Activated B cell treated with CpG ODN at 0.5 μM for 24 hours (primary cell): ENCODE data around the gene AVPR2. TPM values are rescaled to one million over a fixed set of nuclear protein-coding genes. Genes with fewer than 3 reads are reported as not detected.

ENCODE experiments used
- ATAC-seq: fragments of 200-7000 bp; cut with Tn5 transposase; one replicate; pipeline ENCODE4 v1.10.0; 2021; ENCODE audit warnings: low read depth, mild to moderate bottlenecking, moderate library complexity
- CTCF ChIA-PET: fragments of 350-600 bp; sonication (Branson Sonifier 250); formaldehyde crosslinking; loops from one replicate; lab custom pipeline; 2021; ENCODE audit warnings: antibody characterized with exemption; lab: Charles Lee
- POLR2A ChIA-PET: fragments of 350-600 bp; sonication (Branson Sonifier 250); formaldehyde crosslinking; loops from one replicate; lab custom pipeline; 2021; ENCODE audit warnings: antibody characterized with exemption; lab: Charles Lee
- DNase-seq: peaks from one replicate; pipeline ENCODE4 v3.0.0; 2022
- H3K27ac Mint-ChIP-seq: one replicate; pipeline ENCODE4 v1.8.0; 2020; ENCODE audit warnings: mixed read lengths
- H3K27me3 Mint-ChIP-seq: one replicate; pipeline ENCODE4 v1.8.0; 2021; ENCODE audit warnings: mixed read lengths
- H3K36me3 Mint-ChIP-seq: one replicate; pipeline ENCODE4 v1.8.0; 2021; ENCODE audit warnings: low read depth, mixed read lengths
- H3K4me1 Mint-ChIP-seq: one replicate; pipeline ENCODE4 v1.8.0; 2021; ENCODE audit warnings: mixed read lengths
- H3K4me3 Mint-ChIP-seq: one replicate; pipeline ENCODE4 v1.8.0; 2020; ENCODE audit warnings: mild to moderate bottlenecking, mixed read lengths
- H3K9me3 Mint-ChIP-seq: one replicate; pipeline ENCODE4 v1.8.0; 2020; ENCODE audit warnings: mixed read lengths
- intact Hi-C: fragments of 100-400 bp; cut with micrococcal nuclease; formaldehyde crosslinking; loops from one replicate; pipeline ENCODE4 v1.15.1; 2024
- total RNA-seq: library from RNA; stranded (reverse); gene quantifications from 2 replicates; pipeline ENCODE4 v1.2.3, GENCODE V29; 2022
- TF ChIP-seq, protein P1 (sequence below): fragments of 200-600 bp; IDR thresholded peaks from one replicate; pipeline ENCODE4 v1.8.0; 2022; ENCODE audit warnings: antibody characterized with exemption, mild to moderate bottlenecking

AVPR2 gene
- total RNA-seq, 1 donor from 2014 or later, result not detected

GRCh38 chrX:153953342-153953830, 48.9 kb downstream of the AVPR2 start:
- no peak overlapping the region for H3K4me3 Mint-ChIP-seq
- intact Hi-C loops, result loop anchor here (1.0 to 2.0 kb wide), 3 partner anchors 13 to 189 kb away; partner anchors contain the start of gene PLXNB3
- H3K4me1 Mint-ChIP-seq, result peaks cover 2% of the 10 kb centered on the region
- ChIA-PET CTCF (interaction anchor here (1.2 to 9.8 kb wide), 2 partner anchors 14 to 30 kb away, joined by 3 to 146 read pairs; partner anchors contain the start of gene ARHGAP4), POLR2A (interaction anchor here (0.8 to 1.2 kb wide), 2 partner anchors 27 to 28 kb away, joined by 3 to 4 read pairs; no protein-coding TSS in a partner anchor)
- no peaks in the 10 kb centered on the region for H3K27me3 Mint-ChIP-seq
- H3K36me3 Mint-ChIP-seq, result peaks cover 69% of the 10 kb centered on the region
- DNase-seq (peak; percentile 68), ATAC-seq (peak; percentile 88)
- no peaks in the 10 kb centered on the region for H3K9me3 Mint-ChIP-seq
- H3K27ac Mint-ChIP-seq, result peak overlapping the region; percentile 46
- TF ChIP-seq, protein P1, sequence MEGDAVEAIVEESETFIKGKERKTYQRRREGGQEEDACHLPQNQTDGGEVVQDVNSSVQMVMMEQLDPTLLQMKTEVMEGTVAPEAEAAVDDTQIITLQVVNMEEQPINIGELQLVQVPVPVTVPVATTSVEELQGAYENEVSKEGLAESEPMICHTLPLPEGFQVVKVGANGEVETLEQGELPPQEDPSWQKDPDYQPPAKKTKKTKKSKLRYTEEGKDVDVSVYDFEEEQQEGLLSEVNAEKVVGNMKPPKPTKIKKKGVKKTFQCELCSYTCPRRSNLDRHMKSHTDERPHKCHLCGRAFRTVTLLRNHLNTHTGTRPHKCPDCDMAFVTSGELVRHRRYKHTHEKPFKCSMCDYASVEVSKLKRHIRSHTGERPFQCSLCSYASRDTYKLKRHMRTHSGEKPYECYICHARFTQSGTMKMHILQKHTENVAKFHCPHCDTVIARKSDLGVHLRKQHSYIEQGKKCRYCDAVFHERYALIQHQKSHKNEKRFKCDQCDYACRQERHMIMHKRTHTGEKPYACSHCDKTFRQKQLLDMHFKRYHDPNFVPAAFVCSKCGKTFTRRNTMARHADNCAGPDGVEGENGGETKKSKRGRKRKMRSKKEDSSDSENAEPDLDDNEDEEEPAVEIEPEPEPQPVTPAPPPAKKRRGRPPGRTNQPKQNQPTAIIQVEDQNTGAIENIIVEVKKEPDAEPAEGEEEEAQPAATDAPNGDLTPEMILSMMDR, result no peak

DNA sequence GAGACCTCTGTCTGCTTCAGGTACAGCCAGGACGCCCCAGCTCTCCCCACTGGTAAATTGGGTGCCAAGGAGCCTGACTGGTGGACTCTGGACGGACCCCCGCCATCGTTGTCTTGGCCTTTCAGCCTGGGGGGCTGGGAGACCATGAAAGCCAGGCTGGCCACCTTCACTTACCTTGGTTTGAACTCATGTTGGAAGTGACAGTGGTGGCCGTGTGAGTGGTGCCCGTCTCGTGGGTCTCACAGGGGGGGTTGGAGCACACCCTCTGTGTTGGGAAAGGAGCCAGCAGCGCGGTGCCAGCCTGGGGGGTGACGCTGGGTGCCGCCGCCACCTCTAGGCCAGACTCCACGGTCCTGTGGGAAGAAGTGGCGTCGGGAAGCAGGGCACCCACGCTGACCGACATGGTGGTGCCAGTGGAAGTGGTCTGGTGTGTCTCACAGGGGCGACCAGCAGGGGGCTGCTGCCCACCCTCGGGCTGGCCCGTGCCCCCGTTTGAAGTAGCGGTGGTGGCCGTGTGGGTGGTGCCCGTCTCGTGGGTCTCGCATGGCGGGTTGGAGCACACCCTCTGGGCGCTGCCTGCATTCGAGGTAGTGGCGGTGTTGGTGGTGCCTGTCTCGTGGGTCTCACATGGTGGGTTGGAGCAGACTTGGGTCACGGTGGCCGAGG, 49.6 kb downstream of the AVPR2 start:
- H3K4me1 Mint-ChIP-seq, result peaks cover 2% of the 10 kb centered on the region
- no peaks in the 10 kb centered on the region for H3K9me3 Mint-ChIP-seq
- CTCF ChIA-PET, result no interaction called here
- no peak overlapping the region for H3K4me3 Mint-ChIP-seq
- TF ChIP-seq, protein P1, result no peak
- DNase-seq, result no peak
- peaks cover 71% of the 10 kb centered on the region for H3K36me3 Mint-ChIP-seq
- H3K27me3 Mint-ChIP-seq, result no peaks in the 10 kb centered on the region
- intact Hi-C loops, result loop anchor here (1.0 to 2.0 kb wide), 3 partner anchors 13 to 190 kb away; partner anchors contain the start of gene PLXNB3
- ATAC-seq, result no peak
- no peak overlapping the region for H3K27ac Mint-ChIP-seq
- POLR2A ChIA-PET, result interaction anchor here (0.8 kb wide), 1 partner anchor 27 kb away, joined by 3 read pairs; no protein-coding TSS in a partner anchor

GRCh38 chrX:153954558-153955227, 50.2 kb downstream of the AVPR2 start:
- H3K27ac Mint-ChIP-seq, result no peak overlapping the region
- DNase-seq (no peak), ATAC-seq (no peak)
- ChIA-PET CTCF (no interaction called here), POLR2A (no interaction called here)
- H3K9me3 Mint-ChIP-seq, result no peaks in the 10 kb centered on the region
- H3K4me3 Mint-ChIP-seq, result no peak overlapping the region
- TF ChIP-seq, protein P1, result no peak
- H3K27me3 Mint-ChIP-seq, result no peaks in the 10 kb centered on the region
- peaks cover 2% of the 10 kb centered on the region for H3K4me1 Mint-ChIP-seq
- H3K36me3 Mint-ChIP-seq, result peaks cover 71% of the 10 kb centered on the region
- intact Hi-C loops, result no loop called here

DNA sequence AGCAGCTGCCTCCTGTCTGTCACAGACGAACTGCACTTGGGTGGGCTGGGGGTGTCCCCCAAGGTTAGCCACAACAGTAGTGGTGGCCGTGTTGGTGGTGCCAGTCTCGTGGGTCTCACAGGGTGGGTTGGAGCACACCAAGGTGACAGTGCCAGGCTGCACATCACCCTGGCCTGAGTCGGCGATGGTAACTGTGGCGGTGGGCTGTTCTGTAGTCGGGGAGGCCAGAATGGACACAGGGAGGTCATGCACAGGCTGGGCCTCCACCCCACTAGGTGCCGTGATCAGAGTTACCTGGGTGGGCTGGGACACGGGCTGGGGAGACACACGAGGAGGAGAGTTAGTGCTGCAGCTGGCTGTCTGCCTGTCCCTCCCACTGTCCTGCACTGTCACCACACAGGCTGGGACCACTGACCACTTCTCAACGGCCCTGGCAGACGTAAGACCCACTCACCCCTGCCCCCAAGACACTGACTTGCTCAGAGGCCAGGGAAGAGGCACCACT, 50.8 kb downstream of the AVPR2 start:
- TF ChIP-seq, protein P1, result no peak
- Mint-ChIP-seq H3K4me3 (no peak overlapping the region), H3K27ac (no peak overlapping the region), H3K4me1 (peaks cover 2% of the 10 kb centered on the region), H3K9me3 (no peaks in the 10 kb centered on the region), H3K27me3 (no peaks in the 10 kb centered on the region), H3K36me3 (peaks cover 72% of the 10 kb centered on the region)
- DNase-seq, result no peak
- POLR2A ChIA-PET, result no interaction called here
- ATAC-seq, result no peak
- intact Hi-C loops, result no loop called here
- CTCF ChIA-PET, result no interaction called here
